ENCODE results near the gene VEGFC.

DNA sequence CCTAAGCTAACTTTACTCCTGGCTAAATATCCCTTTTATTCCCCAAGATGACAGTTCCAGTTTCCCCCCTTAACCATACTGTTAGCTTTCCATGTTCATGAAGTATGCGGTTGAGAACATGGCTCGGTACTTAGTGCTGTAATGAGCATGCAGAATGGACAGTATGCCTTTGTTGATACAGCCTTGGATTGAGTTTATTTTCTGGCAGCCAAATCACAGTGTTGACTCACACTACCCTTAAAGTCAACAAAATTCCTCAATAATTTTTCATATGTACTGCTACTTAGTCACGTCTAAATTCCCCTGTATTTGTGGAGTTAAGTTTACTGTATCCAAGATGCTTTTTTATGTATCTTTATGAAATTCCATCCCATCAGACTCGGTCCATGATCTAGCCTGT is 1.4 kb upstream of the VEGFC start:
- TF ChIP-seq, protein P1, sequence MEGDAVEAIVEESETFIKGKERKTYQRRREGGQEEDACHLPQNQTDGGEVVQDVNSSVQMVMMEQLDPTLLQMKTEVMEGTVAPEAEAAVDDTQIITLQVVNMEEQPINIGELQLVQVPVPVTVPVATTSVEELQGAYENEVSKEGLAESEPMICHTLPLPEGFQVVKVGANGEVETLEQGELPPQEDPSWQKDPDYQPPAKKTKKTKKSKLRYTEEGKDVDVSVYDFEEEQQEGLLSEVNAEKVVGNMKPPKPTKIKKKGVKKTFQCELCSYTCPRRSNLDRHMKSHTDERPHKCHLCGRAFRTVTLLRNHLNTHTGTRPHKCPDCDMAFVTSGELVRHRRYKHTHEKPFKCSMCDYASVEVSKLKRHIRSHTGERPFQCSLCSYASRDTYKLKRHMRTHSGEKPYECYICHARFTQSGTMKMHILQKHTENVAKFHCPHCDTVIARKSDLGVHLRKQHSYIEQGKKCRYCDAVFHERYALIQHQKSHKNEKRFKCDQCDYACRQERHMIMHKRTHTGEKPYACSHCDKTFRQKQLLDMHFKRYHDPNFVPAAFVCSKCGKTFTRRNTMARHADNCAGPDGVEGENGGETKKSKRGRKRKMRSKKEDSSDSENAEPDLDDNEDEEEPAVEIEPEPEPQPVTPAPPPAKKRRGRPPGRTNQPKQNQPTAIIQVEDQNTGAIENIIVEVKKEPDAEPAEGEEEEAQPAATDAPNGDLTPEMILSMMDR (IDR thresholded peaks at IDR 0.05) = no peak
- TF ChIP-seq POLR2AphosphoS5 (IDR thresholded peaks at IDR 0.05; ENCODE audit: insufficient read depth in 1 of 2, low read depth in 1 of 2) = no peak
- no peak for TF ChIP-seq POLR2A (IDR thresholded peaks at IDR 0.05)
